Stimulated activated CD8-positive, alpha-beta memory T cell treated with anti-CD3 and anti-CD28 coated beads, Interleukin-15, amount 100 ng/mL, for 1 hour (primary cell): Measurements from ENCODE around the gene RUVBL1.

Source experiments
- DNase-seq: peaks from one replicate; pipeline ENCODE4 v3.0.0-alpha.2; 2020; ENCODE audit warnings: low read depth

RUVBL1 gene

GRCh38 chr3:128066676-128067075 is 56.9 kb downstream of the RUVBL1 start:
- no peak for DNase-seq

- DNase-seq, result no peak
Observed at GRCh38 chr3:128066114-128066513, 57.5 kb downstream of the RUVBL1 start.

- no peak for DNase-seq
Observed at GRCh38 chr3:128064962-128065361, 58.6 kb downstream of the RUVBL1 start.

- no peak for DNase-seq
Observed at GRCh38 chr3:128063865-128064264, 59.7 kb downstream of the RUVBL1 start.

GRCh38 chr3:128062033-128062745 is 61.4 kb downstream of the RUVBL1 start:
- no peak for DNase-seq

GRCh38 chr3:128060473-128061381 is 62.9 kb downstream of the RUVBL1 start:
- no peak for DNase-seq

GRCh38 chr3:128056258-128056657 is 67.4 kb downstream of the RUVBL1 start:
- DNase-seq, result no peak

GRCh38 chr3:128054367-128054766 is 69.2 kb downstream of the RUVBL1 start:
- no peak for DNase-seq

GRCh38 chr3:128053614-128054013 is 70.0 kb downstream of the RUVBL1 start:
- no peak for DNase-seq

- DNase-seq, result no peak
Observed at GRCh38 chr3:128052595-128053351, 70.8 kb downstream of the RUVBL1 start.

- peak; percentile 86 for DNase-seq
Observed at GRCh38 chr3:128051837-128052594, 71.6 kb downstream of the RUVBL1 start, which contains the start of gene SEC61A1. Gene SEC61A1 (plus strand): TSS chr3:128052437. CDS start chr3:128052553, 116 bp downstream.

- DNase-seq, result no peak
Observed at GRCh38 chr3:128051459-128051836, 72.2 kb downstream of the RUVBL1 start.

GRCh38 chr3:128050597-128050996 is 73.0 kb downstream of the RUVBL1 start:
- no peak for DNase-seq

- no peak for DNase-seq
Observed at GRCh38 chr3:128041344-128041743, 82.3 kb downstream of the RUVBL1 start.

GRCh38 chr3:128040660-128041059 is 83.0 kb downstream of the RUVBL1 start:
- DNase-seq, result no peak

GRCh38 chr3:128040041-128040440 is 83.6 kb downstream of the RUVBL1 start:
- no peak for DNase-seq

GRCh38 chr3:128036119-128036518 is 87.5 kb downstream of the RUVBL1 start:
- no peak for DNase-seq

GRCh38 chr3:128033102-128033501 is 90.5 kb downstream of the RUVBL1 start:
- no peak for DNase-seq
